Kidney glomerular epithelial cell (primary cell): ENCODE results near the gene CNPY1.

Source experiments
- DNase-seq: peaks from one replicate; lab custom pipeline; 2025; lab: John Stamatoyannopoulos, UW

CNPY1 gene

GRCh38 chr7:155558961-155559360 is 12.6 kb upstream of the CNPY1 start:
- no peak for DNase-seq

- no peak for DNase-seq
Observed at GRCh38 chr7:155558351-155558750, 12.0 kb upstream of the CNPY1 start.

- DNase-seq = no peak
Observed at GRCh38 chr7:155557778-155558177, 11.4 kb upstream of the CNPY1 start.

GRCh38 chr7:155556763-155557162 is 10.4 kb upstream of the CNPY1 start:
- DNase-seq = no peak

GRCh38 chr7:155555116-155555695 is 8.8 kb upstream of the CNPY1 start:
- DNase-seq = no peak

GRCh38 chr7:155553871-155554270 is 7.5 kb upstream of the CNPY1 start:
- DNase-seq = no peak

GRCh38 chr7:155551785-155552611 is 5.6 kb upstream of the CNPY1 start:
- no peak for DNase-seq

- DNase-seq = no peak
Observed at GRCh38 chr7:155550916-155551315, 4.6 kb upstream of the CNPY1 start.

- DNase-seq = no peak
Observed at GRCh38 chr7:155549226-155549625, 2.9 kb upstream of the CNPY1 start.

- no peak for DNase-seq
Observed at GRCh38 chr7:155547161-155547791, 917 bp upstream of the CNPY1 start.

GRCh38 chr7:155545348-155545747 is 1.0 kb downstream of the CNPY1 start:
- DNase-seq = no peak

GRCh38 chr7:155544485-155544884 is 1.9 kb downstream of the CNPY1 start:
- DNase-seq = no peak

GRCh38 chr7:155543926-155544325 is 2.4 kb downstream of the CNPY1 start:
- DNase-seq = no peak

GRCh38 chr7:155543011-155543876 is 3.1 kb downstream of the CNPY1 start:
- no peak for DNase-seq

GRCh38 chr7:155541986-155542675 is 4.2 kb downstream of the CNPY1 start:
- no peak for DNase-seq

GRCh38 chr7:155540553-155540952 is 5.8 kb downstream of the CNPY1 start:
- no peak for DNase-seq

GRCh38 chr7:155538293-155538692 is 8.1 kb downstream of the CNPY1 start:
- no peak for DNase-seq

- no peak for DNase-seq
Observed at GRCh38 chr7:155536451-155536850, 9.9 kb downstream of the CNPY1 start.

GRCh38 chr7:155534691-155535090 is 11.7 kb downstream of the CNPY1 start:
- DNase-seq = no peak

- no peak for DNase-seq
Observed at GRCh38 chr7:155533827-155534690, 12.3 kb downstream of the CNPY1 start.
